GM21717 (cell line): Measurements from ENCODE around the gene ATE1.
"Not testable (repeated sequence)": the region's sequence is repeated elsewhere in the genome, so short reads cannot be mapped to it uniquely, and the experiment has no call there.

Experiments
- ATAC-seq: cut with Tn5 transposase; IDR thresholded peaks from one replicate; pipeline ENCODE4 v1.9.1; 2021; ENCODE audit warnings: mild to moderate bottlenecking, moderate library complexity; ENCODE audit not compliant: unreplicated experiment

ATE1 gene

GRCh38 chr10:121796342-121796741 is 131.5 kb downstream of the ATE1 start:
- no peak for ATAC-seq

GRCh38 chr10:121792198-121792597 is 135.6 kb downstream of the ATE1 start:
- no peak for ATAC-seq

- no peak for ATAC-seq
These were observed 136.1 kb downstream of the ATE1 start for GRCh38 chr10:121791761-121792160.

GRCh38 chr10:121788717-121789116 is 139.1 kb downstream of the ATE1 start:
- no peak for ATAC-seq

- ATAC-seq: no peak
These were observed 139.7 kb downstream of the ATE1 start for GRCh38 chr10:121788115-121788514.

GRCh38 chr10:121787169-121787568 is 140.7 kb downstream of the ATE1 start:
- ATAC-seq: no peak

- ATAC-seq: no peak
These were observed 144.0 kb downstream of the ATE1 start for GRCh38 chr10:121783782-121784372.

- no peak for ATAC-seq
These were observed 146.7 kb downstream of the ATE1 start for GRCh38 chr10:121781101-121781500.

- ATAC-seq: no peak
These were observed 153.0 kb downstream of the ATE1 start for GRCh38 chr10:121774813-121775212.

- no peak for ATAC-seq
These were observed 153.4 kb downstream of the ATE1 start for GRCh38 chr10:121774404-121774803.

- ATAC-seq: no peak
These were observed 154.9 kb downstream of the ATE1 start for GRCh38 chr10:121772884-121773283.

- ATAC-seq: no peak
These were observed 155.4 kb downstream of the ATE1 start for GRCh38 chr10:121772406-121772805.

GRCh38 chr10:121771966-121772365 is 155.9 kb downstream of the ATE1 start:
- no peak for ATAC-seq

- ATAC-seq: no peak
These were observed 161.4 kb downstream of the ATE1 start for GRCh38 chr10:121766426-121766825.

- no peak for ATAC-seq
These were observed 162.6 kb downstream of the ATE1 start for GRCh38 chr10:121765204-121765603.

- ATAC-seq: no peak
These were observed 163.4 kb downstream of the ATE1 start for GRCh38 chr10:121764233-121764942.

- not testable (repeated sequence) for ATAC-seq
These were observed 170.6 kb downstream of the ATE1 start for GRCh38 chr10:121757241-121757640.

- ATAC-seq: not testable (repeated sequence)
These were observed 172.3 kb downstream of the ATE1 start for GRCh38 chr10:121755496-121755895.

GRCh38 chr10:121754666-121755065 is 173.2 kb downstream of the ATE1 start:
- ATAC-seq: no peak

- peak; percentile 96 for ATAC-seq
These were observed 173.9 kb downstream of the ATE1 start for GRCh38 chr10:121753726-121754476.

GRCh38 chr10:121751191-121751760 is 176.6 kb downstream of the ATE1 start:
- no peak for ATAC-seq
